Keratinocyte (primary cell): ENCODE results near the gene BEX4. TPM values are rescaled to one million over a fixed set of nuclear protein-coding genes. Genes with fewer than 3 reads are reported as not detected.

Source experiments
- DNase-seq: peaks from one replicate; pipeline ENCODE4 v3.0.0-alpha.2; 2011; ENCODE audit warnings: low read depth, missing footprints, low spot score
- FAIRE-seq: peaks from 2 replicates; lab custom pipeline; 2011; peaks lifted over from hg19 to GRCh38; lab: Jason Lieb, UNC
- H2AFZ ChIP-seq: 2 replicates; pipeline ENCODE4 v1.6.0; 2012; ENCODE audit warnings: low read length, control low read depth, inconsistent platforms; ENCODE audit not compliant: control insufficient read depth
- H3K27ac ChIP-seq: 2 replicates; pipeline ENCODE4 v1.5.1; 2011; ENCODE audit warnings: low read length; ENCODE audit not compliant: control insufficient read depth, insufficient read depth
- H3K27me3 ChIP-seq: 3 replicates; pipeline ENCODE4 v1.6.0; 2011; ENCODE audit warnings: low read length; ENCODE audit not compliant: control insufficient read depth, insufficient read depth; ENCODE audit errors: extremely low read depth
- H3K36me3 ChIP-seq, 2 experiments: 2 replicates in 1 of 2; 3 replicates in 1 of 2; pipeline ENCODE4 v1.5.1; 2011; ENCODE audit warnings: low read length in 2 of 2, mild to moderate bottlenecking in 1 of 2; ENCODE audit not compliant: control insufficient read depth in 2 of 2, insufficient read depth in 2 of 2; ENCODE audit errors: extremely low read depth in 1 of 2
- H3K4me1 ChIP-seq: 3 replicates; pipeline ENCODE4 v1.5.1; 2011; ENCODE audit warnings: low read length; ENCODE audit not compliant: control insufficient read depth, insufficient read depth; ENCODE audit errors: extremely low read depth
- H3K4me2 ChIP-seq: 3 replicates; pipeline ENCODE4 v1.6.0; 2011; ENCODE audit warnings: low read depth, low read length; ENCODE audit not compliant: control insufficient read depth, insufficient read depth; ENCODE audit errors: extremely low read depth
- H3K4me3 ChIP-seq, 3 experiments: fragments of 200-600 bp in 1 of 3; sonication (generic) in 1 of 3; 2 replicates in 2 of 3; 3 replicates in 1 of 3; pipeline ENCODE4 v1.5.1; 2011 to 2016; ENCODE audit warnings: low read length in 3 of 3, mild to moderate bottlenecking in 3 of 3, control low read depth in 2 of 3, inconsistent platforms in 1 of 3, low read depth in 1 of 3, mixed read lengths in 1 of 3, mixed run types in 1 of 3, moderate library complexity in 1 of 3; ENCODE audit not compliant: control insufficient read depth in 2 of 3, insufficient read depth in 2 of 3; ENCODE audit errors: extremely low read depth in 1 of 3
- H3K79me2 ChIP-seq: 2 replicates; pipeline ENCODE4 v1.6.0; 2012; ENCODE audit warnings: low read length; ENCODE audit not compliant: control insufficient read depth, insufficient read depth
- H3K9ac ChIP-seq: 3 replicates; pipeline ENCODE4 v1.6.0; 2011; ENCODE audit warnings: low read length; ENCODE audit not compliant: control insufficient read depth, insufficient read depth; ENCODE audit errors: extremely low read depth
- H3K9me1 ChIP-seq: 3 replicates; pipeline ENCODE4 v1.6.0; 2011; ENCODE audit warnings: low read length; ENCODE audit not compliant: control insufficient read depth, insufficient read depth; ENCODE audit errors: extremely low read depth
- H3K9me3 ChIP-seq: 2 replicates; pipeline ENCODE4 v1.5.1; 2012; ENCODE audit warnings: low read depth, low read length; ENCODE audit not compliant: control insufficient read depth
- H4K20me1 ChIP-seq: 3 replicates; pipeline ENCODE4 v1.6.0; 2011; ENCODE audit warnings: low read length; ENCODE audit not compliant: control insufficient read depth, insufficient read depth; ENCODE audit errors: extremely low read depth
- CTCF ChIP-seq, 3 experiments: IDR thresholded peaks in 1 of 3; conservative IDR thresholded peaks in 1 of 3; optimal IDR thresholded peaks in 1 of 3; 2 replicates in 2 of 3; 3 replicates in 1 of 3; pipeline versions ENCODE3 to v1.5.1; 2011; ENCODE audit warnings: low read length in 3 of 3, mild to moderate bottlenecking in 3 of 3, moderate library complexity in 2 of 3, control low read depth in 1 of 3, inconsistent platforms in 1 of 3; ENCODE audit not compliant: insufficient read depth in 2 of 3; ENCODE audit errors: extremely low read depth in 1 of 3
- EZH2 ChIP-seq: IDR thresholded peaks from one replicate; pipeline ENCODE4 v1.6.1; 2012; ENCODE audit warnings: inconsistent platforms, mild to moderate bottlenecking, low read length, moderate library complexity
- dilution Hi-C: fragments of 300-500 bp; cut with MboI; formaldehyde crosslinking; loops from one replicate; pipeline ENCODE4 v1.7.0; 2020; ENCODE audit warnings: low sequenced_read_pairs; ENCODE audit not compliant: extremely low pct_ligation_motif_present
- polyA plus RNA-seq, 5 experiments: library from polyadenylated mRNA; depleted of rRNA in 3 of 5; stranded (reverse) in 3 of 5; stranded (forward) in 1 of 5; unstranded in 1 of 5; fragments of >200 nt; gene quantifications; 1 replicate in 1 of 5; 2 replicates in 3 of 5; 3 replicates in 1 of 5; pipeline versions ENCODE4 v1.2.1 to v1.2.3, GENCODE V29; 2011 to 2012; ENCODE audit warnings: missing spikeins in 2 of 5, low read depth in 1 of 5, low replicate concordance in 1 of 5

The BEX4 gene
- polyA plus RNA-seq, 1 donor (not counting 4 experiments of a cell fraction or from before 2014, with no cell fraction given) = 20.0 TPM

GRCh38 chrX:103258275-103258674 is 43.4 kb downstream of the BEX4 start:
- no peak overlapping the region for H2AFZ ChIP-seq
- H3K27me3 ChIP-seq = peaks cover 5% of the 10 kb centered on the region
- no peak overlapping the region for H3K4me3 ChIP-seq
- H3K9ac ChIP-seq = no peak overlapping the region
- H3K4me2 ChIP-seq = no peak overlapping the region
- DNase-seq (no peak), FAIRE-seq (no peak)
- H3K9me3 ChIP-seq = no peaks in the 10 kb centered on the region
- no peaks in the 10 kb centered on the region for H3K36me3 ChIP-seq
- H3K4me1 ChIP-seq = peaks cover 4% of the 10 kb centered on the region
- H4K20me1 ChIP-seq = no peaks in the 10 kb centered on the region
- dilution Hi-C loops = no loop called here
- TF ChIP-seq CTCF (optimal IDR thresholded peaks at IDR 0.05 in 1 of 3, IDR thresholded peaks at IDR 0.05 in 1 of 3, conservative IDR thresholded peaks at IDR 0.05 in 1 of 3; ENCODE audit: extremely low read depth in 1 of 3, insufficient read depth in 2 of 3, low read length in 3 of 3) = no peak
- no peak for TF ChIP-seq EZH2
- no peaks in the 10 kb centered on the region for H3K9me1 ChIP-seq
- no peak overlapping the region for H3K27ac ChIP-seq
- peaks cover 2% of the 10 kb centered on the region for H3K79me2 ChIP-seq

Other genes starting within 250 kb of the BEX4 start
- 2.5 to 24.6 TPM (median 6.4 TPM) in 3 replicates for gene BEX1, start 150.9 kb upstream of the BEX4 start, polyA plus RNA-seq
- 0.29 to 0.82 TPM (median 0.37 TPM) in 3 replicates for gene NXF3, start 122.0 kb upstream of the BEX4 start, polyA plus RNA-seq
- gene TCEAL8, start 40.0 kb downstream of the BEX4 start, polyA plus RNA-seq = 45.6 to 84.7 TPM (median 53.6 TPM) in 3 replicates
- not detected in 3 replicates for gene TCEAL5, start 61.6 kb downstream of the BEX4 start, polyA plus RNA-seq
- gene BEX2, start 95.9 kb downstream of the BEX4 start, polyA plus RNA-seq = 4.5 to 6.5 TPM (median 5.9 TPM) in 3 replicates
- gene TCEAL7, start 115.1 kb downstream of the BEX4 start, polyA plus RNA-seq = 0.08 to 0.25 TPM (median 0.10 TPM) in 3 replicates
- 45.9 to 104 TPM (median 57.8 TPM) in 3 replicates for gene TCEAL9, start 141.4 kb downstream of the BEX4 start, polyA plus RNA-seq
- gene BEX3, start 161.4 kb downstream of the BEX4 start, polyA plus RNA-seq = 125 to 264 TPM (median 205 TPM) in 3 replicates